ENCODE data around the gene PDK4.

The PDK4 gene

GRCh38 chr7:95596198-95597063, at the start of gene PDK4:
TSS of gene PDK4 (minus strand) at chr7:95596516. CDS start at chr7:95596293, 223 bp downstream.
- TF ChIP-seq CTCF (IDR thresholded peaks at IDR 0.05): no peak

- no peak for TF ChIP-seq CTCF (IDR thresholded peaks at IDR 0.05)
These were observed 45.9 kb upstream of the PDK4 start for GRCh38 chr7:95642173-95642572.

GRCh38 chr7:95636140-95636940, 40.0 kb upstream of the PDK4 start:
- TF ChIP-seq CTCF (IDR thresholded peaks at IDR 0.05): no peak

- no peak for TF ChIP-seq CTCF (IDR thresholded peaks at IDR 0.05)
These were observed 36.3 kb upstream of the PDK4 start for GRCh38 chr7:95632609-95633008.

- no peak for TF ChIP-seq CTCF (IDR thresholded peaks at IDR 0.05)
These were observed 35.2 kb upstream of the PDK4 start for GRCh38 chr7:95631527-95631926.

GRCh38 chr7:95630702-95631458, 34.6 kb upstream of the PDK4 start:
- TF ChIP-seq CTCF (IDR thresholded peaks at IDR 0.05): no peak

- no peak for TF ChIP-seq CTCF (IDR thresholded peaks at IDR 0.05)
These were observed 32.6 kb upstream of the PDK4 start for GRCh38 chr7:95628831-95629439.
